T1000 (cell line): ENCODE data around the gene SLC25A22.
A peak's percentile ranks its signal among the peaks of the same experiment; 100 is the strongest.

Experiments used
- DNase-seq: peaks from one replicate; lab custom pipeline; 2025; ENCODE audit warnings: mixed read lengths; lab: John Stamatoyannopoulos, UW

The SLC25A22 gene

DNA sequence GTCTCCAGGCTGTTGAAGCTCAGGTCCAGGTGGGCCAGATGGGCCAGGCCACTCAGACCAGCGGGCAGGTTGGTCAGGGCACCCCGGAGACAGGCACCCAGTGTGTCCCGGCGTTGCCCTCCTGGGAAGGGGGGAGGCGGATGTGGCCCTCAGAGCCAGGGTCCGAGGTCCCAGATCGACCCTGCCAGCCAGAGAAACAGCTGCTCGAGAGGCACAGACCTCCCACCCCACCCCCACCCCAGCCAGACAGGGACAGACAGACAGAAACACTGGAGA is 5.3 kb upstream of the SLC25A22 start:
- DNase-seq, result no peak

DNA sequence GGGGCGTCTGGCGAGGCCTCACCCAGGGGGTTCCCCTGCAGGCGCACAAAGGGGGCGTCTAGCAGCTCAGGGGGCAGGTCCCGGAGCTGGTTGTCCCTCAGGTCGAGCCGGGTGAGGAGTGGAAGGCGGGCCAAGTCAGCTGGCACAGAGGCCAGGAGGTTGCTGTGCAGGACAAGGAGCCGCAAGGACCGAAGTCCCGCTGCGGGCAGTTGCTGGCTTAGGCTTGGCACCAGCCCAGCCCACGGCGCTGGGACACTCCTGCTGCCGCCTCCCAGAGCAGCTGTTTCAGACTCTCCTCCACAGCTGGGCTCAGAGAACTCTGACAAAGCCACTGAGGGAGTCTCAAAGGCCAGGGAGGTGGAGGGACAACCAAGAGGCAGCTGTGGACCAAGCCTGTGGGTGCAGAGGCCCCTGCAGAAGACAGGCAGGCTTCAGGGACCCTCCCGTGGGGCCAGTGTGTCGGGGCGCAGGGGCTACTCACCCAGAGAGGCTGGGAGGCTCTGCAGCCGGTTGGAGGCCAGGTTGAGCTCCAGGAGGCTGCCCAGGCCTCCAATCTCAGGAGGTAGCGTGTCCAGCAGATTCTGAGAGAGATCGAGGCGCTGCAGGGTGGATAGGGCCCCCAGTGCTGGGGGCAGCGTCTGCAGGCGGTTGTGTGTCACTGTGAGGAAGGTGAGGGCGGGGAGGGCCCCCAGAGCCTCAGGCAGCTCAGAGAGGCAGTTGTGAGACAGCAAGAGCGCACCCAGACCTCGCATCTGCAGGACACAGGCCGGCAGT is 4.8 kb upstream of the SLC25A22 start:
- no peak for DNase-seq

DNA sequence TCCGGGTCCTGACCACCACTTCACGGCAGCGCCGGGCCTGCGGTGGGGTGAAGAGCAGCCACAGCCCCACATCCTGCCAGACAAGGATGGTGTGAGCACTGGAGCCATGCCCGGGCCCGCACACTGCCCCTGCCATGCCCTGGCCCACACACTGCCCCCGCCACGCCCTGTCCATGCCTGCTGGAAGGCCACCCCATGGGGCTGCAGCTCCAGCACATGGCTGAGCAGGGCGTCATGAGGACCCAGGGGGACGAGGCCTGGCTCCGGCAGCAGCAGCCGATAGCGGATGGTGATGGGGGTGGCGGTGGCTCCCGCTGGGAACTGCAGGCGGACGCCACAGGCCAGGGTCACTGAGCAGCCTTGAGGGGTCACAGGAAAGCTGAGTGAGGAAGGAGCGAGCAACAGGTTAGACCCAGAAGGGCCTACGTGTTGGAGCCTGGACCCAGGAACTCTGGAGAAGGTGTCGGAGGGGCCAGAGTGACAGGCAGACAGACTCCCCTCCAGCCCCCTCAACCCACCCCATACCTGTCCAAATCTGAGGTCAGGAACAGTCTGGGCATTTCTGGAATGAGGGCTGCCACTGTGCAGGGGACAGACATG is 4.0 kb upstream of the SLC25A22 start:
- no peak for DNase-seq

DNA sequence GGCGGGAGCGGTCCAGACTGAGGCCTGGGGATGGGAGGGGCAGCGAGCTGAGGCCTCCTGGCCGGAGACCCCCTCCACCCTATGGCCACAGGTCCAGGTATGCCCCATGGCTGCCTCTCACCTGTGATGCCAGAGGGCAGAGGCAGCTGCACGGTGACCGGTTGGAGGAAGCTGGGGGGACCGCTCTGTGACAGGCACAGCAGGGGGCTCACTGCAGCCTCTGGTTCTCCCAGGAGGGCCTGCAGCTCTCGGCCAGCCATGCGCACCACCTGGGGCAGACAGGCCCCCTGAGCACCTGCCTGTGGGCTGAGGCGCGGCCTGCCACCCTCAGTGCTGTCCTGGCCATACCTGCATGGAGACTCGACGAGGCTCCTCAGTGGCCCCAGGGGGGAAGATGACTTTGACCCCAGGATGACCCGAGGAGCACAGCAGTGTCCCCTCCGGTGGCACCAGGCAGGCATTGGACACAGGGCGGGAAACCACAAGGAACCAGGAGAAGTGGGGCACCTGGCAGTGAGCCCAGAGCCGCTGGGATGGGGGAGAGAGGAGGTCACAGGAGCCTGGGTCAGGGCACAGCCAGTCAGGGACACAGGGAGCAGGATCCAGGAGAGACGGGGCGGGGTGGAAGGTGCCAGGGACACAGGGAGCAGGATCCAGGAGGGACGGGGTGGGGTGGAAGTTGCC is 3.2 kb upstream of the SLC25A22 start:
- no peak for DNase-seq

DNA sequence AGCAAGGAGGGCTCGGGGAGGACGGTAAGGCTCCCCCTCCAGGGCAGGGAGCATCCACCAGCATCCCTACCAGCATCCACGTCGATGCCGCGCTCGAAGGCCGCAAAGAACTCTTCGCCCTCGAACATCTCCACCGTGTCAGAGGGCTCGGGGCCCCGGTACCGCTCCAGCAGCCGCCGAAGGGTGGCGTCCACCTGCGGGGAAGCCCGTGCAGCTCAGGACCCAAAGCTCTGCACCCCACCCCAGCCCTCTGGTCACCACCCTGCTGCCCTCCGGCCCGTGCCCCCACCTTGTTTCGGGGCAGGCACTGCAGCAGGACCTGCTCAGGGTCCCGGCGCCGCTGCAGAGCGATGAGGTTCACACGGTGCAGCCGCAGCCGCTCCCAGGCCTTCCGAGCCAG is 2.4 kb upstream of the SLC25A22 start:
- no peak for DNase-seq

DNA sequence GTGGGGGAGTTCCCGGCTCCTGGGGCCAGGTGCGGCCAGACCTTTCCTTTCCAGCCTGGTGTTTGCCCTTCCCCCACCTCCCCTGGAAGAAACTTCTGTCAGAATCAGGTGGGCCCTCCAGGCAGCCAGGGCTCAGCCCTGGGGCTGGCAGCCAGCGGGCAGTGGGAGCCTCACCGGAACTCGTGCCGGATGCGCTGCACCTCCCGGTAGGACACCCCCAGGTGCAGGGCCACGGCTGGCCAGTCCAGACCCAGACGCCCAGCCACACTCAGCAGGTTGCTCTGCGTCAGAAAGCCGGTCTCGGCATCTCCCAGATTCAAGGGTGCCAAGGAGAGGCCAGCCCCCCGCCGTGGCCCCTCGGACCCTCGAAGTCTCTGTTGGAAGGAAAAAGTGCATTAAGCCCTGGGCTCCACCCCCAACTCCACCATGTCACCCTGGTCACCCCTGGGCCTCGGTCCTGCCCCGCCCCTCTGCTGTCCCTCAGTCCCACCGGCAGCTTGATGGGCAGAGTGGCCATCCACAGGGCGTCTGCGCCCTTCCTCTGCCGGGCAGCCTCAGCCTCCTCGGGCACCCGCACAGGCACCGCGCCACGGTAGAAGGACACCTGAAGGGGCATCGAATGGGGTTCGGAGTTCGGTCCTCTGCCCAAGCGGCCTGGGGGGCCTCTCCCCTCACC is 1.7 kb upstream of the SLC25A22 start:
- DNase-seq, result no peak

DNA sequence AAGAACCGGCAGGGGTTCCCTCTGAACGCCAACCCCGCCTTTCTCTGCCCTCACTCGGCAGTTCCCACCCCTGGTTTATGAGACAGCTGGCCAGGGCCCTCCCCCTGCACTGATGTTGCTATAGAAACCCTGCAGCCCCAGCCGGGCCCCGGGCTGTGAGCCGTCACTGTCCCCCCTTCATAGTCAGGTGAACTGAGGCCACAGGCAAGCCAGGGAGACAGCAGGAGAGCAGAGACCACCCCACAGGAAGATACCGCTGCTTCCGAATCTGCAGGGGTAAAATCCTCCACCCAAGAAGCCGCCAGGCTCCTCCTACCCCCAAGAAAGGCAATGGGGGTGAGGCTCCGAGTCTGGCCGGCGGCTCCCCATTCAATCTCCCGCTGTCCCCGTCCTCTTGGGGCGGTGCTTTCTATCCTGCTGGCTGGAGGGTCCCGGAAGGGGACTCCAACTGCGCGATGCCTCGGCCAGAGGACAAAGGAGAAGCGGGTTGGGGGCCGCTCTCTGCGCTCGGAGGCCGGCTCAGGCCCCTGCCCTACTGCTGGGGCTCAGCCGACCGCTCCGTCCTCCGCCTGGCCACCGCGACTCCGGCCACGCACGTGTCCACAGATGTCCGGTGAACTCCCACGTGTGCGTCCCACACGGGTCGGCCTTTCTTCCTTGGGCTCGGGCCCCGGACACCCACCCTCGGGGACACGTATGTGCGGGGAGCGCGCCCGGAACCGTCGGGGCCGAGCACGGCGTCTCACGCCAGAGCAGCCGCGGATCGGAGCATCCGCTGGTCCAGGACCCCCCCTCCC is 587 bp downstream of the SLC25A22 start:
- peak; percentile 67 for DNase-seq

DNA sequence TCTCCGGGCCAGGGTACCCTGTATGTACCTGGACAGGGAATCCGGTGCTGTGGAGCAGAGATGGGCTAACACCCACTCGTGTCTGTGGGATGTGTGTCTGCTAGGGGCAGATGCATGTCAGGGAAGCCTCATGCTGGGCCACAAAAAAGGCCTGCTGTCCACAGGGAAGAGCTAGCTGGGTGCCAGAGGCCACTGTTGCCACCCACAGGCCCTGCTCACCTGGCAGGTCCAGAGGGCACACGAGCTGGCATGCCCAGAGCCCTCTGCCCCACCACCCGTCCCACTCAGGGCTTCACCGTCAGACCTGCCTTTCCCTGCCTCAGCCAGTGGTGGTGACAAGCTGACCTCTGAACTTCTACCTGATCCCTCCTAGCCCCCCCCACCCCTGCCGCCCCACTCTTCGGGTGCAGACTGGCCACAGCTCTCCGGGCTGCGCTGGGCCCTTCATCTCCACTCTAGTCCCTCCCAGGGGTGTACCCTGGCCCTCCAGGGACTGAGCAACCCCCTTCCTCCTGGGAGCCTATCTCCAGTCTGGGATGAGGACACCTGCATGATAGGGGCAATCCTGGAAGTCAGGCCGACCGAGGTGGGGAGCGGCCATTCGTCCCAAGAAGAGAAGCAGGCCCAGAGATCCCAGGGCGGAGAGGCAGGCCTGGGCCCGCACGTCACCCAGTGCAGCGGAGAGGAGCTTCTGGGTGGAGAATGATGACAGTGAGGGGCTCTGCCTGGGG is 1.4 kb downstream of the SLC25A22 start:
- DNase-seq, result no peak

DNA sequence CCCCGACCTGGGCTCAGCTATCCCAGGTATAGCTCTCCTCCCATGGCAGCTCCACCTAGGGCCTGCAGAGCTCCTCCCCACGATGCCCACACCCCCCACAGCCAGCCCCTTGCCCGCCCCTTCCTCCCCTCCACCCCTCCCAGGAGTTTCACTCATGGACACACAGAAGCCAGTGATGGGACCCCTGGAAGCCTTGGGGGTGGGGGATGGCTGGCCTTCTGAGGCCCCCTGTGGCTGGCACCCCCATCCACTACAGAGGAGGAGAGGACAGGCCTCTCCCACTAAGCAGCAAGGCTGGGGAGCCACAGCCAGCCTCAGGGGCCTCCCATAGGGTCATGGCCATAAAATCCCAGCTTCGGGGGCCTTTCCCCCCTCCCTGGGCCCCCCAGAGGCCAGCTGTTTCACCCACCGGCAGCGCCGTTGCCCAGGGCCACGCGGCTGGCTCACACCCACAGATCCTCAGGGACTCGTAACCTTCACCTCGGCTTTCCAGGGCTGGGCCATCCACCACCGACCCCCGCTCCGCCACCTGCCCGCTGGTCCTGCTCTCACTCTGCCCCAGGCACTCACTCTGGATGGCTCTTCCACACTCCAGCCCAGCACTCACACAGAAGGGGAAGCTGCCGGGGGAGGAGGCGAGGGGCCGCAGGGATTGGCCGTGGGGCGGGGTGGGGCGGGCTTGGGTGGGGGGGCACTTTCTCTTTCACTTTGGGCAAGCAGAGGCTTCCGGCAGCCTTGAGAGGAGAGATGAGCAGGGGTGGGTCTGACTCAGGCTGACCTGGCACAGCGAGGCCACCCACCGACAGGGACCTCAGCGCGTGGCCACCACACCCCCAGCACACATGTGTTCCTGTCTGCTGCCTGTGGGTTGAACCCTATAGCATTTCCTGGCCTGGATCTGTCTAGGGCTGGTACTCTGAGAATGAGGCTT is 2.2 kb downstream of the SLC25A22 start:
- peak; percentile 76 for DNase-seq

DNA sequence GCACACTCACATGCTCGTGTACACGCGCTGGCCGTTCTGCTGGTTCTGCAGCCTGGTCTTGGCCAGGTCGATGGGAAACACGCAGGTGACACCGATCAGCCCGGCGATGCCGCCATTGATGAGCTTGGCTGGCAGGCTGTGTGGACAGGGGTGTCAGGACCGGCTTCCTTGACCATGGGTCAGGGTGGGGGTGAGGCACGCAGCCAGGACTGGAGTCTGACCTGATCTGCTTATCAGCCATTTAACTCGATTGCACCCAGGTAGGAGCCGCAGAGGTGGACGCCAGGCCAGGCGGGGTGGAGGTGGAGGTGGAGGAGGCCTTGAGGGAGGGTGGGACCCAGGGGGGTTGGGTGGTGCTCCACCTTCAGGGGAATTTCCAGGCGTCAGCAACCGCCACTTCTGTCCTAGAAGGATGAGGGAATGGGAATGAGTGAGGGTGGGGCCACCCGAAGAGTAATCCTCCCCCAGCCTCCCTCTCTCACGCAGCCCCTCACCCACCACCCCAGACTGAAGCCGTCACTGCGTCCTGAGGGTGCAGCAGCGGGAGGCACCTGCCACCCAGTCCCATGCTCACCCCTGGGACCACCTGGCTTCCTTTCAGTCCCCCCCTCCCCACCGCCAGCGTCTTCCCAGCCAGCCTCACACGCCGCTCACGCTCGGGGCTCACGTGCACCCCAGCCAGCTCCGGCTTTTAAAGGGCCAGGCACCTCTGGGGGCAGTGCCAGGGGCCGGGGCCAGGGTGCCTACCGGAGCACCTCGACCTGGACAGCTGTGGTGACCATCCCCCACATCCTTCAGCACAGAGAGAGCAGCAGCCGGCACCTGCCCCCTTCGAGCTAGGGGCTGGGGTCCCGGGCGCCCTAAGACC is 3.1 kb downstream of the SLC25A22 start:
- no peak for DNase-seq

DNA sequence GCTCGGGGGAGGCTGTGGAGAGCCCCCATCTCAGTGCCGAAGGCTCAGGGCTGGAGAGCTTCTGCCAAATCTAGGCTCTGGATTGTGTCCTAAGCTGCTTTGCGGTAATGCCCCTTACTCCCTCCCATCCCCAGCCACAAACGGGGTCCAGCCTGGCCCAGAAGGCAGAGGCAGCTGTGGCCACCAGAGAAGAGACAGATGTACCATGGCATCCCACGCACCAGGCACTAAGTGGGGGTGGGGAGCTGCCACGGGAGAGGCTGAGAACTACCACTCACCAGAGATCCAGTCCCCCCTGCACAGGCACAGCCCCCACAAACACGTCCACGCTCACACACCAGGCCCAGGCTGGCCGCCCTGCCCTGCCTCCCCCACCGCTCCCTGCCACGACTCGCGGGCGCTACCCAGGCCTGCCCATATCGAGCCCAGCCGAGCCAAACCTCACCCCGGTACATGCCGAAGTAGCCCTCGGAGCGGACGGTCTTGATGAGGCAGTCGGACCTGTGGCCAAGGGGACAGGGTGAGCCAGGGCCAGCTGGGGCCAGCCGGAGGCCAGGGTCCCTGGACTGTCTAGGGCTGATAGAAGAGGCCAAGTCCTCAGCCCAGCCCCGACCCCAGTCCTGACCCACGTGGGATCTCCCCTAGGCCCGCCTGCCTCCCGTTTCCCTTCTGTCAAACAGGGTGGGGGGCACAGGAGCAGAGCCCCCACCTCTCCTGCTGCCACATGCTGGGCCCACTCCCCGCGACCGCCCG is 3.9 kb downstream of the SLC25A22 start:
- no peak for DNase-seq

DNA sequence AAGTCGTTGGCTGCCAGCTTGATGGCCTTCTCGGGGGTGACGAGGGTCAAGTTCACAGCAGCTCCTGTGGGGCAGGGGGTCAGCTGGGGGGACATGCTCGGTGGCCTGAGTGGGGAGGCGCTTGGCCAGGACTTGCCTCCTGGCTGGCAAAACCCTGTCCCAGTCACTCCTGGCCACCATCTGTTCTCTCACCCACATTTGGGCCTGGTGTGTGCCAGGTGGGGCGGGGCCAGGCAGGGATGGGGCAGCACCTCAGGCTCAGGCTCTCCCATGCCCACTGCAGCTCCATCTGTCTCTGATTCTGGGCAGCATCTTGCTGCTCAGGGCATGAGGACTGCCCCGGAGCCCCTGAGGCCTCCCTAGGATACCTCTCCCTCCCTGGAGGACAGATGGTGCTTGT is 4.5 kb downstream of the SLC25A22 start:
- DNase-seq, result no peak

DNA sequence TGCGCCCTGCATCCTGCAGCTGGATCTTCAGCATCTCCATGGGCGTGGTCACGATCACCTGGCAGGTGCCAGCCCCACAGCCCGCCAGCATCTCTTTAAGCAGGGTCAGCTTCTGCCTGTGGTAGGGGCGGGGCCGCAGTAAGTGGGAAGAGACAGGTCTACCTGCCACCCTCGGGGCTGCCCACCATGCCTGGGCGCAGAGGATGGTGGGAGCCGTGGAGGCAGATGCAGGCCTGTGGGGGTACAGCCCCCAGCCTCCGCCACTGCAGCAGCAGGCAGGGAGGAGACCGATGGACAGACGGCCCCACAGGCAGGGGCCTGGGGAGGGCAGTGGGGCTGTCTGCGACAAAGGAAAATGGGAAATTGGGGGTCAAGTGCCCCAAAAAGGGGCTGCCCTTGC is 5.2 kb downstream of the SLC25A22 start:
- DNase-seq, result no peak

DNA sequence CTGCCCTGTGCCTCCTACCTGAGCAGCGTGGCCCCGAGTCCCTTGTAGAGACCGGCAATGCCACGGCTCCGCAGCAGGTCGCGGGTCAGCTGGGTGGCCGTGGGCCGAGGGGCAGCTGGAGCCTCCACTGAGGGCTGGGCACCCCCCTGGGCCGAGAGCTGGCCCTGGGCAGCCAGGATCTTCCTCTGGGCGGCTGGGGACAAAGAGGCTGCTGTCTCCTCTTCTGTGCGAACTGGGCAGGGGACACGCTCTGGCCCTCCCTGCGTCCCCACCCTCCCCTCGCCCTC is 5.6 kb downstream of the SLC25A22 start:
- DNase-seq, result no peak

DNA sequence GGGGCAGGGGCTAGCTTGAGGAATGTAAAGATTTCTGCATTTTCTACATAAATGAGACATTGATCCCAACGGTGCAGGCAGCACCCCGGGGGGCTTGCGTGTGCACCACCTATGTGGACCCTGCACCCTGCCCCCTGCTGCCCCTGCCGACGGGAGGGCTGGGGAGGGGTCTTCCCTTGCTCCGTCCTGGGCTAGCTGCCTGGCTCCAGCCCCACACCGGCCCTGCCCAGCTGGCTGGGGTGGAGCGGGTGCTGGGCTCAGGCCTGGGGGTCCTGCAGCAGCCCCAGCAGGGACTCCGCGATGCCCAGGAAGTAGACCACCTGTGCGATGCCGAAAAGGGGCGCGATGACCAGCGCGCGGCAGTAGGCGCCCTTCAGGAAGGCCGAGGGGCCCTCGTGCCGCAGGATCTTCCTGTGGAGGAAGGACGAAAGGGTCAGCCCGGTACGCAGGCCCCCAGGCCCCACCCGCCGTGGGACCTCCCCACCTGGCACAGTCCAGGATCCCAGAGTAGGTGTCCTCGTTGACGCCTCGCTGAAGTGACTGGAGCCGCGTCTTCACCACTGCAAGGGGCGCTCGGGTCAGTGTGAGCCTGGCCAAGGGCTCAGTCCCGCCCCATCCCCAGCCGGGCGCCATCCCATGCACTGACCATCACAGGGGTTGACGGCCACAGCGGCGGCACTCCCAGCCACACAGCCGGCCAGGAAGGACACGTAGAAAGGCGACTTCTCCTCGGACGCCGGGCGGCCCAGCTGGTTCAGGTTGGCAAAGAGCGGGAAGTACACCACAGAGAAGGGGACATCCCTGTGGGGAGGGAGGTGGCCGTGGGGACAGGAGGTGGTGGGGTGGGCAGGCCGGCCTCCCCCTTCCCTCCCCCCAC is 6.2 kb downstream of the SLC25A22 start:
- no peak for DNase-seq

DNA sequence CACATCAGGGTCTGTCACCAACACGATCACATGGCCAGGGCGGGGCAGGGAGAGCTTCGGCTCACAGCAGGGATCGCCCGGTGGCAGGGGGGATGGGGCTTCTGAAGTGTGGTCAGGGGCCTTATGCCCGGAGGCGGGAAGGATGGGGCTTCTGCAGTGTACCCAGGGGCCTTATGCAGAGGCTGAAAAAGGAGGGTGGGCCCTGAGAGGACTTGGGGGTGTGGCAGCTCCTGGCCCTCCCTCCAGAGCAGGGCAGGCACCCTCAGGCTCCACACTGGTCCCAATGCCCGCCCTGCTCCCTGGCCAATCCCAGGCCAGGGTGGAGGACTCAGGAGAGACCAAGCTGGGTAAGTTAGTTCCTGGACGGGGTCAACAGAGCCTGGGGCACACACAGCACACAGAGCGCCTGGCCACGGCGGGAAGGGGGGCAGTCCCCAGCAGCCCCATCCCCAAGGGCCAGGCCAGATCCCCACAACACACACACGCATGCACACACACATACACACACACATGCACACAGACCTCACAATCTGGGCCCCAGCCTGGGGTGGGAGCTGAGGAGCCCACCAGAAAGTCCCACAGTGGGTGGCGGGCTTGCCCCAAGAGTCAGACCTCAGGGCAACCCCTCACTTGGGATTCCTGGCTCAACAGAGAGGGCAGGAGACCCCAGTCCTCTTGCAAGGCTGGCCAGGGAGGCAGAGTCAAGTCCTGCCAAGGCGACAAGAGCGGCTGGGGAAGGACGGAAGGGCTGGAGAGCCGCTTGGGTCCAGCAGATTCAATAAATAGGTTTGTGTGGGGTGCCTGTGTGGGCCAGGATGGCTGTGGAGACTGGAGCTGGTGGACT is 7.1 kb downstream of the SLC25A22 start:
- peak; percentile 14 for DNase-seq

DNA sequence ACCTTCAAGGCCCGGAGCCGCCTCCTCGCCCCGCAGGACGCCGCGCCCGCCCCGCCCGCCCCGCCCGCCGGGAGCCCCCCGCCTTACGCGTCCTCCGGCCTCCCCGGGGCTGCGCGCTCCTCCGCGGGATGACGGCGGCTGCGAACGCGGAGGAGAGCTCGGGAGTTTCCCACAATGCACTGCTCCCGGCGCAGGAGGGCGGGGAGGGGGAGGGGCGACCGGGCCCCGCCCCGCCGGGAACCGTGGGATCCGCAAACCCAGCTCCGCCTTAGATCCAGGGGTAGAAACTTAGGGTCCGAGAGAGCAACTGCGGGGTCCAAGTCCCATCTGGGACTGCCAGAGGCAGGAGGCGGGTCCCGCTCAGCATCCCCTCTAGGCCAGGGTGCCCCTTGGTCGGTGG is 8.1 kb downstream of the SLC25A22 start, which contains the start of gene CEND1:
Gene CEND1, minus strand, starts transcription at position 148 of the 400 bp plus-strand sequence. CDS start 1,514 bp downstream, outside the sequence.
- no peak for DNase-seq
